Heart right ventricle (tissue), 16 donors: ENCODE measurements around the gene ANKLE2. TPM values are rescaled to one million over a fixed set of nuclear protein-coding genes. Genes with fewer than 3 reads are reported as not detected.

Experiments used
- ATAC-seq, 8 donors: fragments of 200-7000 bp; cut with Tn5 transposase; one replicate each; pipeline ENCODE4 v1.9.1; 2020; ENCODE audit warnings: mild to moderate bottlenecking in 8 of 8, moderate library complexity in 8 of 8, moderate number of reproducible peaks in 1 of 8
- DNase-seq, 2 donors: peaks; one replicate each; pipeline ENCODE4 v3.0.0-alpha.2; 2020
- H3K27ac ChIP-seq, 10 donors: fragments of 200-600 bp; sonication (generic) in 2 of 10; one replicate each; pipeline versions ENCODE4 v1.5.0 to v1.8.0; 2020 to 2022; ENCODE audit warnings: mild to moderate bottlenecking in 3 of 10
- H3K27me3 ChIP-seq, 7 donors: fragments of 200-600 bp; one replicate each; pipeline ENCODE4 v1.8.0; 2021 to 2022; ENCODE audit warnings: mild to moderate bottlenecking in 2 of 7
- H3K36me3 ChIP-seq, 9 donors: fragments of 200-600 bp; sonication (generic) in 1 of 9; one replicate each; pipeline versions ENCODE4 v1.5.0 to v1.8.0; 2020 to 2022; ENCODE audit warnings: mild to moderate bottlenecking in 2 of 9
- H3K4me1 ChIP-seq, 9 donors: fragments of 200-600 bp; sonication (generic) in 1 of 9; one replicate each; pipeline versions ENCODE4 v1.5.0 to v1.8.0; 2020 to 2022; ENCODE audit warnings: mild to moderate bottlenecking in 4 of 9
- H3K4me3 ChIP-seq, 10 donors: fragments of 200-600 bp; sonication (generic) in 2 of 10; one replicate each; pipeline versions ENCODE4 v1.5.0 to v1.8.0; 2020 to 2022; ENCODE audit warnings: mild to moderate bottlenecking in 7 of 10, moderate library complexity in 2 of 10
- H3K9me3 ChIP-seq, 11 donors: fragments of 200-600 bp in 10 of 11; sonication (generic) in 2 of 11; one replicate each; pipeline versions ENCODE4 v1.5.0 to v1.8.0; 2013 to 2022; ENCODE audit warnings: mild to moderate bottlenecking in 2 of 11, control low read depth in 1 of 11, moderate library complexity in 1 of 11
- WGBS, 2 donors: extraction: QIAGEN DNeasy Blood & Tissue Kit; methylation state at CpG; one replicate each; pipeline ENCODE4 v1.1.7; 2013; ENCODE audit warnings: inconsistent platforms in 1 of 2; 5-methylcytosine and 5-hydroxymethylcytosine counted together
- intact Hi-C, 10 donors: fragments of 100-400 bp; cut with DNase I; formaldehyde crosslinking; loops; one replicate each; pipeline versions ENCODE4 v1.11.1 to v1.14.2; 2022
- polyA plus RNA-seq, 2 donors: library from polyadenylated mRNA; stranded (reverse); fragments of 200-250 nt; gene quantifications; one replicate each; pipeline ENCODE4 v1.2.3, GENCODE V29; 2013
- total RNA-seq, 10 donors: library from RNA; stranded (reverse); fragmentation: NEBNext Ultra II Directional in 3 of 10; extraction: Animal tissue kit (Norgen Biotek cat#: 25700) in 3 of 10; gene quantifications; one replicate each; pipeline versions ENCODE4 v1.2.1 to v1.2.4, GENCODE V29; 2021 to 2023
- TF ChIP-seq, protein P1 (sequence below), 9 donors: fragments of 200-600 bp; sonication (generic) in 2 of 9; IDR thresholded peaks; one replicate each; pipeline versions ENCODE4 v1.5.0 to v1.8.0; 2021 to 2022; ENCODE audit warnings: antibody characterized with exemption in 9 of 9, mild to moderate bottlenecking in 5 of 9, moderate library complexity in 1 of 9
- donor health status: Arrhythmogenic right ventricular cardiomyopathy.
- donor health status: ischemic (EF 13 %, LVEDD 7.1; RV severe dilation, severe dysfunction).
- donor health status: healthy with polysubstance abuse.
- donor health status: DM: no; HTN: yes; CAD: no.
- donor health status: DM: no; HTN: no; CAD: no.
- donor health status: ischemic (EF 25% LVEDD 6.9; RV normal size, moderate dysfunction).
- donor health status: ischemic (EF 25% LVEDD 5.7; RV mildly dilated, moderate dysfunction).
- donor health status: healthy.
- donor health status: DM: yes; HTN: yes; CAD: no.
- donor health status: Ischemic cardiomyopathy.
- donor health status: ischemic (EF 35%, LVEDD 5.7; RV mildly dilated, moderate dysfunction).
- donor health status: nonischemic (EF 11% LVEDD 7.7; RV severe dilation, severe dysfunction).
- donor health status: DM: yes; HTN: yes; CAD: no.
- donor health status: PGD.
- donor health status: ischemic (EF 29% LVEDD 5.4; RV normal size, mild dysfunction).
- donor health status: nonischemic (EF 23%, LVEDD 6.1; RV moderate dilation, normal function).

ANKLE2 gene
- total and polyA plus RNA-seq, 12 donors, result 17.4 to 39.4 (median 30.3) TPM

DNA sequence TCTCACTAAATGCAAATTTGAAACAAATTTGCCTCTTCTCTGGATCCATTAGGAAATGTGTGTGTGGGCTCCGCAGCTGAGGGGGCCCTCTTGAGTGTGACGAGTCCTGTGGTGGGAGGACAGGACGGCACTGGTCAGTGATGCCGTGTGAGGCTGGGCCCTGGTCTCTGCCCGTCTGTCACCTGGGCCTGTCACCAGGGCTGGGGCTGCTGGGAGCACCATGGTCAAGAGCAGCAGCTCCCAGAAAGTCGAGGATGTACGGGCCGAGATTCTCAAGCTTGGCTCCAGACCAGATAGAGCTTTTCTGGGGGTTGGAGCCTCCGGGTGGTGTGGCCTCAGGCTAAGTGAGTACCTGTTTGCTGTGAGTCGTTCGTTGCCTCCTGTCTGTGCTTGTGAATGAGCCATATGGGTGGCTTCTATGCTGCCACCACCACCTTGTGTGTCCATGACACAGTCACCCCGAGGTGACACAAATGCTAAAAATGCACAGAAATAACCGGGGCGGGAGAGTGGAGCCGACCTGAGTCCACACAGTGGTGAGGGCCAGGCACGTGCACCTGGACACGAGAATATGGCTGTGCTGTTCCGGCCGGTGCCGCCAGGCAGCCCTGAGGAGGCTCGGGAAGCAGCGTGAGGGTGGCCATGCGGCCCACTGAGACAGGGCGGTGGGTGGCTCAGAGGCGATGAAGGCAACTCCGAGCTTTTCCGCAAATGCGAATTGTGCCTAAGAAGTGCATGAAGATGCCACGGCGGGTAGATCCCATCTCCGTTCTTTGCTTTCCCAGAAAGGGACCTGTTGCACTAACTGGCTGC lies 42.3 kb downstream of the ANKLE2 start:
- ATAC-seq (peak in 1 of 8 donors; percentile 2), DNase-seq (no peak)
- Histone ChIP-seq H3K36me3 (peaks cover 0 to 96% (median 25%) of the 10 kb centered on the region in 9 donors), H3K27me3 (no peaks in the 10 kb centered on the region), H3K4me3 (no peak overlapping the region), H3K9me3 (no peaks in the 10 kb centered on the region), H3K27ac (no peak overlapping the region), H3K4me1 (peaks cover 0 to 5% (median 0%) of the 10 kb centered on the region in 9 donors)
- TF ChIP-seq, protein P1, sequence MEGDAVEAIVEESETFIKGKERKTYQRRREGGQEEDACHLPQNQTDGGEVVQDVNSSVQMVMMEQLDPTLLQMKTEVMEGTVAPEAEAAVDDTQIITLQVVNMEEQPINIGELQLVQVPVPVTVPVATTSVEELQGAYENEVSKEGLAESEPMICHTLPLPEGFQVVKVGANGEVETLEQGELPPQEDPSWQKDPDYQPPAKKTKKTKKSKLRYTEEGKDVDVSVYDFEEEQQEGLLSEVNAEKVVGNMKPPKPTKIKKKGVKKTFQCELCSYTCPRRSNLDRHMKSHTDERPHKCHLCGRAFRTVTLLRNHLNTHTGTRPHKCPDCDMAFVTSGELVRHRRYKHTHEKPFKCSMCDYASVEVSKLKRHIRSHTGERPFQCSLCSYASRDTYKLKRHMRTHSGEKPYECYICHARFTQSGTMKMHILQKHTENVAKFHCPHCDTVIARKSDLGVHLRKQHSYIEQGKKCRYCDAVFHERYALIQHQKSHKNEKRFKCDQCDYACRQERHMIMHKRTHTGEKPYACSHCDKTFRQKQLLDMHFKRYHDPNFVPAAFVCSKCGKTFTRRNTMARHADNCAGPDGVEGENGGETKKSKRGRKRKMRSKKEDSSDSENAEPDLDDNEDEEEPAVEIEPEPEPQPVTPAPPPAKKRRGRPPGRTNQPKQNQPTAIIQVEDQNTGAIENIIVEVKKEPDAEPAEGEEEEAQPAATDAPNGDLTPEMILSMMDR (IDR thresholded peaks at IDR 0.05), result no peak
- intact Hi-C loops, result no loop called here
- 91 to 93% methylated on average over 31 of the region's 31 CpGs for WGBS, 2 donors

GRCh38 chr12:132718644-132719043 lies 43.0 kb downstream of the ANKLE2 start:
- no peak for DNase-seq
- Histone ChIP-seq H3K9me3 (no peaks in the 10 kb centered on the region), H3K27me3 (no peaks in the 10 kb centered on the region), H3K4me1 (peaks cover 0 to 5% (median 0%) of the 10 kb centered on the region in 9 donors), H3K4me3 (no peak overlapping the region), H3K36me3 (peaks cover 0 to 92% (median 25%) of the 10 kb centered on the region in 9 donors), H3K27ac (no peak overlapping the region)
- TF ChIP-seq, protein P1 (IDR thresholded peaks at IDR 0.05), result no peak
- 89 to 90% methylated on average over 21 of the region's 21 CpGs for WGBS, 2 donors
- intact Hi-C loops, result no loop called here
- no peak for ATAC-seq

DNA sequence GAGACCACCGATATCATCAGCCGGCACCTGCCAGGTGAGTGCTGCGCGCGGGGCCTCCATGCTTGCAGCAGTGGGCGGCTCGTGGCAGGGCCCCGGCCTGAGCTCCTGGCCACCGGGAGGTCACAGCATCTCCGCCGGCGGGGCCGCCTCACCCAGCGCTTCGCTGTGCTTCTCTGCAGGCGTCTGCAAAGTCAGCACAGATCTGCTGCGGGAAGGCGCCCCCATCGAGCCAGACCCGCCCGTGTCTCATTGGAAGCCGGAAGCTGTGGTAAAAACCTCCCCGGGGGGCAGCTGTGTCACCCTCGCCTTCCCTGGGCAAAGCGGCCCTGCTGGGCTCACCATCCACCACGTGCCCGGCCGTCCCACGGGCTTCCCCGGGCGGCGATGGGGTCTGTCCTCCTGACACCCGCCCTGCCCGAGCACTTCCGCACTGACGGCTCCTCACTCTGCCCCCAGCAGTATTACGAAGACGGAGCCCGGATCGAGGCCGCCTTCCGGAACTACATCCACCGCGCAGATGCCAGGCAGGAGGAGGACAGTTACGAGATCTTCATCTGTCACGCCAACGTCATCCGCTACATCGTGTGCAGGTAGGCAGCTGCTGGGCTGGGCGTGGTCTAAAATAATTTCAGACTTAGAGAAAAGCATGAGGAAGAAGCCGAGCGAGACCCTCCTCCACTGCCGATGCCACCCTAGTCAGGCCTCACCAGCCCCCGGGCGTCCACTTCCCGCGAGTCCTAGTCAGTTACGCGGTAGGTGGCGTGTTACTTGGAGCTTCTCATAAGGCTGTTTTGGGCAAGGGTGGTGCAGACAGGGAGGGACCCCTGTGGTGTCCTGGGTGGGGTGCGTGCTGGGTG lies 43.9 kb downstream of the ANKLE2 start:
- no peak overlapping the region for H3K4me3 ChIP-seq
- DNase-seq (no peak), ATAC-seq (peak in 1 of 8 donors; percentile 17)
- TF ChIP-seq, protein P1 (IDR thresholded peaks at IDR 0.05), result no peak
- peaks cover 0 to 89% (median 25%) of the 10 kb centered on the region in 9 donors for H3K36me3 ChIP-seq
- intact Hi-C loops, result no loop called here
- H3K9me3 ChIP-seq, result no peaks in the 10 kb centered on the region
- peaks cover 0 to 4% (median 0%) of the 10 kb centered on the region in 9 donors for H3K4me1 ChIP-seq
- no peak overlapping the region for H3K27ac ChIP-seq
- 94 to 95% methylated on average over 61 of the region's 61 CpGs for WGBS, 2 donors
- H3K27me3 ChIP-seq, result no peaks in the 10 kb centered on the region

DNA sequence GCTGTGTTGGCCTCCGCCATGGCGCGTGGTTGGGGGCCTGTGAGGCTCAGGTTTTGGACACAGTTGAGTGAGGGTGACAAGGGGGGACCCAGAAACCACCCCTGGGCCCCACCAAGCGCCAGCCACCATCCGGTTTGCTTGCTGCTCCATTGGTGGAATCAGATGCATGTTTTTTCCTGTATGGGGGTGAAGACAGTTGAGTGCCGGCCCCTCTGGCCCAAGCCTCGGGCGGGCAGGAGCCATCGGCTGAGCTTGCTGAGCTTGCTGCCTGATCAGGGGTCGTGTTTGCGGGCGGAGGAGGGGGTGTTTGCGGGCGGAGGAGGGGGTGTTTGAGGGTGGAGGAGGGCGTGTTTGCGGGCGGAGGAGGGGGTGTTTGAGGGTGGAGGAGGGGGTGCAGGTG lies 44.6 kb downstream of the ANKLE2 start:
- H3K36me3 ChIP-seq, result peaks cover 0 to 81% (median 25%) of the 10 kb centered on the region in 9 donors
- intact Hi-C loops, result no loop called here
- ATAC-seq (no peak), DNase-seq (no peak)
- 87 to 89% methylated on average over 17 of the region's 17 CpGs for WGBS, 2 donors
- H3K9me3 ChIP-seq, result no peaks in the 10 kb centered on the region
- TF ChIP-seq, protein P1 (IDR thresholded peaks at IDR 0.05), result no peak
- H3K4me3 ChIP-seq, result no peak overlapping the region
- H3K4me1 ChIP-seq, result peaks cover 0 to 10% (median 3%) of the 10 kb centered on the region in 9 donors
- H3K27me3 ChIP-seq, result no peaks in the 10 kb centered on the region
- no peak overlapping the region for H3K27ac ChIP-seq
